ENCODE data around the gene NPHS1.
"Not testable (repeated sequence)": the region's sequence is repeated elsewhere in the genome, so short reads cannot be mapped to it uniquely, and the experiment has no call there.

NPHS1 gene

GRCh38 chr19:35796645-35797542, 55.4 kb downstream of the NPHS1 start:
- H3K4me3 ChIP-seq (ENCODE audit: low read depth, low read length): no peak overlapping the region
- no peaks in the 10 kb centered on the region for H3K36me3 ChIP-seq
- no peak for DNase-seq
- no peak overlapping the region for H3K27ac ChIP-seq
- H3K9me3 ChIP-seq (ENCODE audit: severe bottlenecking): no peaks in the 10 kb centered on the region
- no peaks in the 10 kb centered on the region for H3K27me3 ChIP-seq (ENCODE audit: insufficient read depth, low read depth, severe bottlenecking)
- no peak for TF ChIP-seq CTCF (IDR thresholded peaks at IDR 0.05; ENCODE audit: low read depth, low read length)

- H3K9me3 ChIP-seq (ENCODE audit: severe bottlenecking); H3K36me3 ChIP-seq; H3K27me3 ChIP-seq (ENCODE audit: insufficient read depth, low read depth, severe bottlenecking); DNase-seq; H3K4me3 ChIP-seq (ENCODE audit: low read depth, low read length); H3K27ac ChIP-seq: not testable (repeated sequence)
Observed at GRCh38 chr19:35795564-35795963, 56.7 kb downstream of the NPHS1 start.

GRCh38 chr19:35793381-35794165, 58.7 kb downstream of the NPHS1 start:
- TF ChIP-seq CTCF (IDR thresholded peaks at IDR 0.05; ENCODE audit: low read depth, low read length): no peak
- Histone ChIP-seq H3K36me3 (peaks cover 5% of the 10 kb centered on the region; the same call in 1 of the 2 replicates), H3K27me3 (ENCODE audit: insufficient read depth, low read depth, severe bottlenecking) (no peaks in the 10 kb centered on the region), H3K27ac (no peak overlapping the region), H3K4me3 (ENCODE audit: low read depth, low read length) (no peak overlapping the region), H3K9me3 (ENCODE audit: severe bottlenecking) (no peaks in the 10 kb centered on the region)
- no peak for DNase-seq

GRCh38 chr19:35792888-35793287, 59.4 kb downstream of the NPHS1 start:
- Histone ChIP-seq H3K27me3 (ENCODE audit: insufficient read depth, low read depth, severe bottlenecking) (no peaks in the 10 kb centered on the region), H3K9me3 (ENCODE audit: severe bottlenecking) (no peaks in the 10 kb centered on the region), H3K4me3 (ENCODE audit: low read depth, low read length) (no peak overlapping the region), H3K27ac (no peak overlapping the region), H3K36me3 (peaks cover 7% of the 10 kb centered on the region; the same call in 1 of the 2 replicates)
- no peak for TF ChIP-seq CTCF (IDR thresholded peaks at IDR 0.05; ENCODE audit: low read depth, low read length)
- no peak for DNase-seq

- no peak overlapping the region for H3K27ac ChIP-seq
- H3K27me3 ChIP-seq (ENCODE audit: insufficient read depth, low read depth, severe bottlenecking): no peaks in the 10 kb centered on the region
- H3K4me3 ChIP-seq (ENCODE audit: low read depth, low read length): no peak overlapping the region
- no peak for DNase-seq
- no peak for TF ChIP-seq CTCF (IDR thresholded peaks at IDR 0.05; ENCODE audit: low read depth, low read length)
- H3K36me3 ChIP-seq: peaks cover 11% of the 10 kb centered on the region; the same call in 1 of the 2 replicates
- no peaks in the 10 kb centered on the region for H3K9me3 ChIP-seq (ENCODE audit: severe bottlenecking)
Observed at GRCh38 chr19:35792312-35792711, 60.0 kb downstream of the NPHS1 start.

- no peak for DNase-seq
- Histone ChIP-seq H3K9me3 (ENCODE audit: severe bottlenecking) (no peaks in the 10 kb centered on the region), H3K36me3 (peaks cover 13% of the 10 kb centered on the region; the same call in 1 of the 2 replicates), H3K27ac (no peak overlapping the region), H3K27me3 (ENCODE audit: insufficient read depth, low read depth, severe bottlenecking) (no peaks in the 10 kb centered on the region), H3K4me3 (ENCODE audit: low read depth, low read length) (no peak overlapping the region)
- no peak for TF ChIP-seq CTCF (IDR thresholded peaks at IDR 0.05; ENCODE audit: low read depth, low read length)
Observed at GRCh38 chr19:35791814-35792279, 60.5 kb downstream of the NPHS1 start.

All from WERI-Rb-1 (cell line).